ENCODE measurements around the gene POLD4. TPM values are rescaled to one million over a fixed set of nuclear protein-coding genes. Genes with fewer than 3 reads are reported as not detected.

The POLD4 gene
- polyA plus RNA-seq, 3 donors = 116 to 188 (median 169) TPM

- no peak overlapping the region for H3K27ac ChIP-seq (ENCODE audit: low read depth, low read length)
- WGBS, 3 donors = 88 to 89% (median 88%) methylated on average over 15 to 18 of the region's 18 CpGs
Measured at GRCh38 chr11:67311051-67311555, 42.2 kb downstream of the POLD4 start.

GRCh38 chr11:67310246-67311050 is 42.9 kb downstream of the POLD4 start:
- no peak overlapping the region for H3K27ac ChIP-seq (ENCODE audit: low read depth, low read length)
- 87 to 91% (median 90%) methylated on average over 16 to 19 of the region's 19 CpGs for WGBS, 3 donors

DNA sequence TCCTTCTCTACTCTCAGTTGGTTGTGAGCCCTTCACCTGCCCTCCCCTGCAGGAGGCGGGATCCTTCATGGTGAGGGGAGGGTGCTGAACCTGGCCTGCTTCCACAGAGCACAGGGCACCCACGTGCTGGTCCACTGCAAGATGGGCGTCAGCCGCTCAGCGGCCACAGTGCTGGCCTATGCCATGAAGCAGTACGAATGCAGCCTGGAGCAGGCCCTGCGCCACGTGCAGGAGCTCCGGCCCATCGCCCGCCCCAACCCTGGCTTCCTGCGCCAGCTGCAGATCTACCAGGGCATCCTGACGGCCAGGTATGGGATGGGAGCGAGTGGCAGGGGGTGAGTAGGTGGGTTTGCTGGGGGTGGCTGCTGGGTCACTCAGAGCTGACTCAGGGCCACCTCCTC is 43.7 kb downstream of the POLD4 start:
- no peak overlapping the region for H3K27ac ChIP-seq (ENCODE audit: low read depth, low read length)
- WGBS, 3 donors = 92 to 94% (median 92%) methylated on average over 14 of the region's 14 CpGs

DNA sequence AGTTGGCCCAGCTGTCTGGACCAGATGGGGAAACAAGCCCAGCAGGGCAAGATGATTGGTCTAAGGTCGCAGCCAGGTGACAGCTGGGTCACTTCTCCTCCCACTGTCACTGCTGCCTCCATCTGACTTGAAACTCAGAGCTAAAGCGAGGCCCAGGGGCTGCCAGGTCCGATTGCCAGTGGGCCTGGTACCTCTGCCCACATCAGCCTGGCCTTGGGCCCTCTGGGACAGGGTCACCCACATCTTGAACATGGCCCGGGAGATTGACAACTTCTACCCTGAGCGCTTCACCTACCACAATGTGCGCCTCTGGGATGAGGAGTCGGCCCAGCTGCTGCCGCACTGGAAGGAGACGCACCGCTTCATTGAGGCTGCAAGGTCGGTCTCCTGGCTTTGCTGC is 44.2 kb downstream of the POLD4 start:
- WGBS, 3 donors = 96 to 99% (median 97%) methylated on average over 11 of the region's 11 CpGs

GRCh38 chr11:67308031-67308866 is 45.1 kb downstream of the POLD4 start:
- H3K27ac ChIP-seq (ENCODE audit: low read depth, low read length) = no peak overlapping the region
- WGBS, 3 donors = 93 to 96% (median 96%) methylated on average over 20 of the region's 20 CpGs

More for the DNA sequence above, 44.2 kb downstream of the POLD4 start:
- no peak overlapping the region for H3K27ac ChIP-seq (ENCODE audit: low read depth, low read length)

DNA sequence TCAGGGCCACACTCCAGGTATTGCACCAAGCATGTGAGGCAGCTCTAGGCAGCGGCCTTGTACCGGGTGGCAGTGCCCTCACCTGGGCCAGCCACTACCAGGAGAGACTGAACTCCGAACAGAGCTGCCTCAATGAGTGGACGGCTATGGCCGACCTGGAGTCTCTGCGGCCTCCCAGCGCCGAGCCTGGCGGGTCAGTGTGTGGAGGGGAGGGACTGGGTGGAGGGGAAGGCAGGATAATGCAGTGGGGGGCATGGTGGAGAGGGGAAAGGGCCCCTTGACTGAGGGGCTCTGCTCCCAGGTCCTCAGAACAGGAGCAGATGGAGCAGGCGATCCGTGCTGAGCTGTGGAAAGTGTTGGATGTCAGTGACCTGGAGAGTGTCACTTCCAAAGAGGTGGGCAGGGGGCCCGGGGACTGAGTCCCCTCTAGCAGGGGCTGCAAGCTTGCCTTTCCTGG is 45.8 kb downstream of the POLD4 start:
- 88 to 93% (median 91%) methylated on average over 11 to 12 of the region's 12 CpGs for WGBS, 3 donors
- H3K27ac ChIP-seq (ENCODE audit: low read depth, low read length) = no peak overlapping the region

GRCh38 chr11:67306769-67307544 is 46.4 kb downstream of the POLD4 start:
- H3K27ac ChIP-seq (ENCODE audit: low read depth, low read length) = no peak overlapping the region
- WGBS, 3 donors = 91 to 92% (median 91%) methylated on average over 19 of the region's 19 CpGs

GRCh38 chr11:67304511-67305113 is 48.7 kb downstream of the POLD4 start:
- no peak overlapping the region for H3K27ac ChIP-seq (ENCODE audit: low read depth, low read length)
- 76 to 85% (median 81%) methylated on average over 14 of the region's 14 CpGs for WGBS, 3 donors

DNA sequence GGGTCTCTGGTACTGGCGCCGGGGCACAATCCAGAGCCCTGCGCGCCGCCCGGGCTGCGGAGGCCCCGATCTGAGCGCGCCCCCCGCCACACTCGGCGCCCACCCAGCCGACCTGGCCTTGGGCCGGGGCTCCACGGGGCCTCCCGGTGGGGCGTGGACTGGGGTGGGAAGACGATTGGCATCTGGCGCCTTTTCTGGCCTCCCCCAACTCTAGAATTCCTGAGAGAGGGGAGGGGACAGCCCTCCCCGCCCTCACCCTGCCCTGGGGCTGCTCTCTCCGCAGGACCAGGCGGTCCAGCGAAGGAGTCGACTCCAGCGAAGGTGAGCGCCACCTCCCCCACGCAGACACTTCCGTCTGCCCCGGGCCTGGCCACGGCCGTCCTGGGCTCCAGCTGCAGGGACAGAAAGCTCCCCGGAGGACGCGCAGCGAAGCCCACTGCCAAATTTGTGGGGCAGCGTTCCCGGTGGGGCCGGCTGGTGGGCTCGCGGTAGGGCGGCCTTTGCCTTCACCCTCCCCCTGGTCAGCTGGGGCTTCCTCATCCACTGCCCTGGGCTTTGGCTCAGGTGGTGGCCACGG is 49.4 kb downstream of the POLD4 start:
- no peak overlapping the region for H3K27ac ChIP-seq (ENCODE audit: low read depth, low read length)
- whole genome bisulfite sequencing, 3 donors = 3 to 5% (median 3%) methylated on average over 34 to 43 of the region's 43 CpGs

GRCh38 chr11:67303132-67303834 is 50.1 kb downstream of the POLD4 start, which contains the start of gene SSH3:
Gene SSH3, plus strand, starts transcription at chr11:67303530. Its CDS starts 96 bp downstream, at chr11:67303626.
- 0 to 1% (median 1%) methylated on average over 53 to 65 of the region's 65 CpGs for WGBS, 3 donors
- peak within 1 kb of the TSS; percentile 49 for H3K27ac ChIP-seq (ENCODE audit: low read depth, low read length)

- 10 to 20% (median 15%) methylated on average over 20 to 23 of the region's 23 CpGs for WGBS, 3 donors
- H3K27ac ChIP-seq (ENCODE audit: low read depth, low read length) = no peak overlapping the region
Measured at GRCh38 chr11:67302571-67303131, 50.7 kb downstream of the POLD4 start.

DNA sequence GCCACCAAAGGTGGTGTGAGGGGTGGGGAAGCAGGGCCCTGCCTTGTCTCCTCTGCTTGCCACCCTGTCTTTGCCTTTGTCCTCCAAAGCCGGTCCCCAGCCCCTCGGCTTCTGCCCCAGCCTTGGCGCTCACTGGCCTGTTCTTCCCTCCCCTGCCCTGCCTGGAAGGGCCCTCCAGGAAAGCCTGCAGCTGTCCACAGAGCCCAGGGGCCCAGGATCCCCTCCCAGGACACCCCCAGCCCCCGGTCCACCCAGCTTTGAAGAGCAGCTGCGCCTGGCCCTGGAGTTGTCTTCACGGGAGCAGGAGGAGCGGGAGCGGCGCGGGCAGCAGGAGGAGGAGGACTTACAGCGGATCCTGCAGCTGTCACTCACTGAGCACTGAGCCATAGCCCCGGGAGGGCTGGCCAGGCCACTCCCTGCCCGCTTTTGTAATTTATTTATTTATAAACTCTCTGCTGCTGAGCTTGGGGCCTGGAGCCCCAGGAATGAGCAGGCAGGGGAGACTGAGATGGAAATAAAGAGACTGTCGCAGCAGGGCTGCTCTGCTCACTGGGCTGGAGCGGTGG is 51.3 kb downstream of the POLD4 start:
- no peak overlapping the region for H3K27ac ChIP-seq (ENCODE audit: low read depth, low read length)
- WGBS, 3 donors = 42 to 57% (median 52%) methylated on average over 15 of the region's 15 CpGs

DNA sequence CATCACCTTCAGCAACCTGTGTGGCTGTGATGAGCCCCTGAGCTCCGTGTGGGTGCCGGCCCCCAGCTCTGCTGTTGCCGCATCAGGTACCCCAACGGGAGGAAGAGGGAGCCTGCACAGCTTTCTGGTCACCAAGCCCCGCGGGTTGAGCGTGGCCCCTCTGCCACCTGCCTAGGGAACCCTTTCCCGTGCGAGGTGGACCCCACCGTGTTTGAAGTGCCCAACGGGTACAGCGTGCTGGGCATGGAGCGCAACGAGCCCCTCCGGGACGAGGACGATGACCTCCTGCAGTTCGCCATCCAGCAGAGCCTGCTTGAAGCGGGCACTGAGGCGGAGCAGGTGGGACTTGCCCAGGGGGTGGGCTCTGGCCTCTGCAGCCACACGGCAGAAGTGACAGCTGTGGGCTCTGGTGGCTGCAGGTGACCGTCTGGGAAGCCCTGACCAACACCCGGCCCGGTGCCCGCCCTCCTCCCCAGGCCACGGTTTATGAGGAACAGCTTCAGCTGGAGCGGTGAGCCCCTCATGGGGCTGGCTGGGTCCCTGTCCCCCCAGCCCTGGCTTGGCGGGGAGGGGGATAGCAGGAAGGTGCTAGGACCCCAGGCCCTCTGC is 51.9 kb downstream of the POLD4 start:
- no peak overlapping the region for H3K27ac ChIP-seq (ENCODE audit: low read depth, low read length)
- WGBS, 3 donors = 87 to 93% (median 90%) methylated on average over 28 of the region's 28 CpGs

Measured in adipose tissue (tissue), 3 donors.